Endothelial cell of umbilical vein (primary cell): ENCODE measurements around the gene APLP2. TPM values are rescaled to one million over a fixed set of nuclear protein-coding genes. Genes with fewer than 3 reads are reported as not detected.
"Not testable (repeated sequence)": the region's sequence is repeated elsewhere in the genome, so short reads cannot be mapped to it uniquely, and the experiment has no call there.

Experiments
- BruUV-seq: library from RNA; stranded (reverse); fragments of 400-500 nt; replicated peaks from 2 replicates; lab custom pipeline; 2021; lab: Mats Ljungman, UMichigan
- CTCF ChIA-PET: fragments of 300-600, 350-600 bp; sonication (Branson Sonifier 250); formaldehyde crosslinking; loops from one replicate; lab custom pipeline; 2021; ENCODE audit warnings: antibody characterized with exemption, inconsistent platforms; lab: Charles Lee
- POLR2A ChIA-PET: fragments of 300-600, 350-600 bp; sonication (Branson Sonifier 250); formaldehyde crosslinking; loops from one replicate; lab custom pipeline; 2021; ENCODE audit warnings: antibody characterized with exemption, inconsistent platforms; lab: Charles Lee
- DNase-seq: peaks from one replicate; pipeline ENCODE4 v3.0.0-alpha.2; 2011; ENCODE audit warnings: low read depth, low spot score
- FAIRE-seq: peaks from 2 replicates; lab custom pipeline; 2011; peaks lifted over from hg19 to GRCh38; lab: Jason Lieb, UNC
- H2AFZ ChIP-seq: 2 replicates; pipeline ENCODE4 v1.6.0; 2012; ENCODE audit warnings: low read depth, low read length, control low read depth, inconsistent platforms
- H3K27ac ChIP-seq: 2 replicates; pipeline ENCODE4 v1.5.1; 2011; ENCODE audit warnings: low read depth, mild to moderate bottlenecking, control low read depth, low read length, moderate library complexity; ENCODE audit not compliant: insufficient read depth
- H3K27me3 ChIP-seq, 2 experiments: 2 replicates each; pipeline versions ENCODE4 v1.6.0 to v1.6.1; 2011; ENCODE audit warnings: low read length in 2 of 2, mixed read lengths in 1 of 2; ENCODE audit not compliant: control insufficient read depth in 2 of 2, insufficient read depth in 2 of 2
- H3K36me3 ChIP-seq, 2 experiments: 2 replicates in 1 of 2; 3 replicates in 1 of 2; pipeline ENCODE4 v1.5.1; 2011; ENCODE audit warnings: low read length in 2 of 2, mild to moderate bottlenecking in 1 of 2, moderate library complexity in 1 of 2; ENCODE audit not compliant: control insufficient read depth in 2 of 2, insufficient read depth in 2 of 2; ENCODE audit errors: extremely low read depth in 1 of 2
- H3K4me1 ChIP-seq: 3 replicates; pipeline ENCODE4 v1.5.1; 2011; ENCODE audit warnings: mild to moderate bottlenecking, low read length; ENCODE audit not compliant: control insufficient read depth, insufficient read depth; ENCODE audit errors: extremely low read depth
- H3K4me2 ChIP-seq: 2 replicates; pipeline ENCODE4 v1.6.1; 2011; ENCODE audit warnings: low read length, control low read depth, mixed read lengths; ENCODE audit not compliant: insufficient read depth
- H3K4me3 ChIP-seq, 3 experiments: fragments of 200-600 bp in 1 of 3; sonication (generic), shearing (Covaris generic) in 1 of 3; replicated peaks in 1 of 3; 2 replicates each; pipeline ENCODE4 v1.5.1; 2011 to 2016; ENCODE audit warnings: control low read depth in 3 of 3, low read length in 3 of 3, mild to moderate bottlenecking in 2 of 3, inconsistent platforms in 1 of 3, low read depth in 1 of 3, moderate library complexity in 1 of 3; ENCODE audit not compliant: insufficient read depth in 1 of 3
- H3K79me2 ChIP-seq: 2 replicates; pipeline ENCODE4 v1.6.0; 2012; ENCODE audit warnings: low read length, inconsistent platforms; ENCODE audit not compliant: control insufficient read depth, insufficient read depth
- H3K9ac ChIP-seq: replicated peaks from 2 replicates; pipeline ENCODE3; 2011; ENCODE audit warnings: low read length, control low read depth; ENCODE audit not compliant: insufficient read depth; ENCODE audit errors: extremely low read depth
- H3K9me1 ChIP-seq: replicated peaks from 3 replicates; pipeline ENCODE4 v1.6.0; 2011; ENCODE audit warnings: mild to moderate bottlenecking, low read length; ENCODE audit not compliant: control insufficient read depth, insufficient read depth; ENCODE audit errors: extremely low read depth
- H3K9me3 ChIP-seq: replicated peaks from 2 replicates; pipeline ENCODE4 v1.5.1; 2012; ENCODE audit warnings: low read length, inconsistent platforms; ENCODE audit not compliant: control insufficient read depth, insufficient read depth
- H4K20me1 ChIP-seq: replicated peaks from 2 replicates; pipeline ENCODE3; 2011; ENCODE audit warnings: mild to moderate bottlenecking, low read length; ENCODE audit not compliant: control insufficient read depth, insufficient read depth; ENCODE audit errors: extremely low read depth
- FOS ChIP-seq: IDR thresholded peaks from 2 replicates; pipeline ENCODE4 v1.6.1; 2011; ENCODE audit warnings: mild to moderate bottlenecking, low read length, moderate library complexity, borderline replicate concordance; ENCODE audit not compliant: insufficient read depth
- JUN ChIP-seq: IDR thresholded peaks from 2 replicates; pipeline ENCODE4 v1.6.1; 2011; ENCODE audit warnings: borderline replicate concordance, low read depth; ENCODE audit not compliant: insufficient read length, insufficient read depth
- MYC ChIP-seq: IDR thresholded peaks from one replicate; pipeline ENCODE4 v1.6.1; 2011; ENCODE audit warnings: mild to moderate bottlenecking, low read depth, low read length
- POLR2A ChIP-seq: IDR thresholded peaks from 2 replicates; pipeline ENCODE4 v1.6.1; 2012; ENCODE audit warnings: low read depth, mild to moderate bottlenecking, control low read depth, low read length
- POLR2AphosphoS5 ChIP-seq: IDR thresholded peaks from 2 replicates; pipeline ENCODE4 v1.6.1; 2012; ENCODE audit warnings: low read depth, mild to moderate bottlenecking, control low read depth, low read length, moderate library complexity; ENCODE audit not compliant: insufficient read depth
- dilution Hi-C: fragments of 300-500 bp; cut with MboI; formaldehyde crosslinking; loops from one replicate; pipeline ENCODE4 v1.15.0; 2019; ENCODE audit warnings: low sequenced_read_pairs; ENCODE audit not compliant: extremely low pct_ligation_motif_present
- intact Hi-C: fragments of 100-400 bp; cut with micrococcal nuclease; formaldehyde crosslinking; loops from one replicate; pipeline ENCODE4 v1.10.0; 2022
- polyA plus RNA-seq, 4 experiments: library from polyadenylated mRNA; depleted of rRNA in 3 of 4; stranded (reverse) in 3 of 4; unstranded in 1 of 4; fragments of >200 nt; gene quantifications; 2 replicates each; pipeline versions ENCODE4 v1.2.1 to v1.2.3, GENCODE V29; 2011 to 2012; ENCODE audit warnings: missing spikeins in 1 of 4
- total RNA-seq: library from RNA; stranded (reverse); gene quantifications from 2 replicates; pipeline ENCODE4 v1.2.3, GENCODE V29; 2021
- TF ChIP-seq, protein P1 (sequence below): IDR thresholded peaks from 2 replicates; pipeline ENCODE4 v1.6.1; 2011; ENCODE audit not compliant: insufficient read depth, insufficient read length
- TF ChIP-seq, protein P2 (sequence below), 2 donors: IDR thresholded peaks; 1 replicate in 1 of 2; 2 replicates in 1 of 2; pipeline ENCODE4 v1.5.1; 2011; ENCODE audit warnings: low read length in 2 of 2, mild to moderate bottlenecking in 2 of 2, moderate library complexity in 2 of 2, control low read depth in 1 of 2, inconsistent platforms in 1 of 2, low read depth in 1 of 2; ENCODE audit not compliant: insufficient read depth in 1 of 2; ENCODE audit errors: extremely low read depth in 1 of 2

Gene APLP2
- total and polyA plus RNA-seq, 2 donors (not counting 3 experiments of a cell fraction or from before 2014, with no cell fraction given) = 493 to 543 TPM

DNA sequence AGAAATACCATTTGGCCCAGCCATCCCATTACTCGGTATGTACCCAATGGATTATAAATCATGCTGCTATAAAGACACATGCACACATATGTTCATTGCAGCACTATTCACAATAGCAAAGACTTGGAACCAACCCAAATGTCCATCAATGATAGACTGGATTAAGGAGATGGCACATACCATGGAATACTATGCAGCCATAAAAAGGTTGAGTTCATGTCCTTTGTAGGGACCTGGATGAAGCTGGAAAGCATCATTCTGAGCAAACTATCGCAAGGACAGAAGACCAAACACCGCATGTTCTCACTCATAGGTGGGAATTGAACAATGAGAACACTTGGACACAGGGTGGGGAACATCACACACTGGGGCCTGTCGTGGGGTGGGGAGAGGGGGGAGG is 39.0 kb downstream of the APLP2 start:
- H3K27me3 ChIP-seq, H4K20me1 ChIP-seq, H3K4me2 ChIP-seq, H3K4me1 ChIP-seq, H3K9me1 ChIP-seq, dilution Hi-C loops, H3K9ac ChIP-seq, H3K9me3 ChIP-seq, H3K27ac ChIP-seq, H3K4me3 ChIP-seq, CTCF ChIA-PET, intact Hi-C loops, POLR2A ChIA-PET, DNase-seq, H2AFZ ChIP-seq, FAIRE-seq, BruUV-seq: not testable (repeated sequence)
- H3K36me3 ChIP-seq = peaks cover 12 to 16% of the 10 kb centered on the region in 2 experiments
- H3K79me2 ChIP-seq = peaks cover 81% of the 10 kb centered on the region

GRCh38 chr11:130109386-130109785 is 39.7 kb downstream of the APLP2 start:
- Histone ChIP-seq H3K9me1 (no peaks in the 10 kb centered on the region), H3K4me1 (peaks cover 7% of the 10 kb centered on the region), H4K20me1 (peaks cover 7% of the 10 kb centered on the region), H3K9me3 (no peaks in the 10 kb centered on the region), H3K79me2 (peaks cover 81% of the 10 kb centered on the region), H3K27ac (no peak overlapping the region), H3K27me3 (no peaks in the 10 kb centered on the region), H2AFZ (no peak overlapping the region), H3K36me3 (peaks cover 12 to 16% of the 10 kb centered on the region in 2 experiments), H3K9ac (no peak overlapping the region), H3K4me3 (no peak overlapping the region), H3K4me2 (no peak overlapping the region)
- dilution Hi-C loops = no loop called here
- TF ChIP-seq POLR2AphosphoS5 (no peak), MYC (no peak), POLR2A (no peak), FOS (no peak), JUN (no peak)
- TF ChIP-seq, protein P1, sequence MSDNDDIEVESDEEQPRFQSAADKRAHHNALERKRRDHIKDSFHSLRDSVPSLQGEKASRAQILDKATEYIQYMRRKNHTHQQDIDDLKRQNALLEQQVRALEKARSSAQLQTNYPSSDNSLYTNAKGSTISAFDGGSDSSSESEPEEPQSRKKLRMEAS = no peak
- TF ChIP-seq, protein P2, sequence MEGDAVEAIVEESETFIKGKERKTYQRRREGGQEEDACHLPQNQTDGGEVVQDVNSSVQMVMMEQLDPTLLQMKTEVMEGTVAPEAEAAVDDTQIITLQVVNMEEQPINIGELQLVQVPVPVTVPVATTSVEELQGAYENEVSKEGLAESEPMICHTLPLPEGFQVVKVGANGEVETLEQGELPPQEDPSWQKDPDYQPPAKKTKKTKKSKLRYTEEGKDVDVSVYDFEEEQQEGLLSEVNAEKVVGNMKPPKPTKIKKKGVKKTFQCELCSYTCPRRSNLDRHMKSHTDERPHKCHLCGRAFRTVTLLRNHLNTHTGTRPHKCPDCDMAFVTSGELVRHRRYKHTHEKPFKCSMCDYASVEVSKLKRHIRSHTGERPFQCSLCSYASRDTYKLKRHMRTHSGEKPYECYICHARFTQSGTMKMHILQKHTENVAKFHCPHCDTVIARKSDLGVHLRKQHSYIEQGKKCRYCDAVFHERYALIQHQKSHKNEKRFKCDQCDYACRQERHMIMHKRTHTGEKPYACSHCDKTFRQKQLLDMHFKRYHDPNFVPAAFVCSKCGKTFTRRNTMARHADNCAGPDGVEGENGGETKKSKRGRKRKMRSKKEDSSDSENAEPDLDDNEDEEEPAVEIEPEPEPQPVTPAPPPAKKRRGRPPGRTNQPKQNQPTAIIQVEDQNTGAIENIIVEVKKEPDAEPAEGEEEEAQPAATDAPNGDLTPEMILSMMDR (IDR thresholded peaks at IDR 0.05; ENCODE audit: extremely low read depth in 1 of 2, insufficient read depth in 1 of 2, low read depth in 1 of 2, low read length in 2 of 2) = no peak
- DNase-seq (no peak), FAIRE-seq (no peak)
- POLR2A ChIA-PET = no interaction called here
- intact Hi-C loops = no loop called here
- BruUV-seq = no TSS peak
- CTCF ChIA-PET = no interaction called here
